Left cardiac atrium (tissue), 4 donors: Measurements from ENCODE around the gene CRYGC. TPM values are rescaled to one million over a fixed set of nuclear protein-coding genes. Genes with fewer than 3 reads are reported as not detected.
A peak's percentile ranks its signal among the peaks of the same experiment; 100 is the strongest.
"Not testable (repeated sequence)": the region's sequence is repeated elsewhere in the genome, so short reads cannot be mapped to it uniquely, and the experiment has no call there.

Experiments used
- ATAC-seq, 2 donors: fragments of 200-7000 bp; cut with Tn5 transposase; one replicate each; pipeline ENCODE4 v1.9.1; 2020; ENCODE audit warnings: mild to moderate bottlenecking in 2 of 2, moderate library complexity in 2 of 2
- DNase-seq: peaks from one replicate; pipeline ENCODE4 v3.0.0-alpha.2; 2020
- intact Hi-C, 2 donors: fragments of 100-400 bp; cut with DNase I; formaldehyde crosslinking; loops; one replicate each; pipeline versions ENCODE4 v1.14.1 to v1.15.1; 2022 to 2023
- total RNA-seq, 2 donors: library from RNA; stranded (reverse); fragmentation: NEBNext Ultra II Directional; extraction: Animal tissue kit (Norgen Biotek cat#: 25700); gene quantifications; one replicate each; pipeline ENCODE4 v1.2.1, GENCODE V29; 2021
- donor health status: DM: no; HTN: yes; CAD: no.
- donor health status: DM: no; HTN: yes; CAD: no; lungs with severe emphysema.
- donor health status: DM: yes; HTN: yes; CAD: no.
- donor health status: Dilated cardiomyopathy.

Gene CRYGC
- total RNA-seq, 2 donors from 2014 or later = not detected

DNA sequence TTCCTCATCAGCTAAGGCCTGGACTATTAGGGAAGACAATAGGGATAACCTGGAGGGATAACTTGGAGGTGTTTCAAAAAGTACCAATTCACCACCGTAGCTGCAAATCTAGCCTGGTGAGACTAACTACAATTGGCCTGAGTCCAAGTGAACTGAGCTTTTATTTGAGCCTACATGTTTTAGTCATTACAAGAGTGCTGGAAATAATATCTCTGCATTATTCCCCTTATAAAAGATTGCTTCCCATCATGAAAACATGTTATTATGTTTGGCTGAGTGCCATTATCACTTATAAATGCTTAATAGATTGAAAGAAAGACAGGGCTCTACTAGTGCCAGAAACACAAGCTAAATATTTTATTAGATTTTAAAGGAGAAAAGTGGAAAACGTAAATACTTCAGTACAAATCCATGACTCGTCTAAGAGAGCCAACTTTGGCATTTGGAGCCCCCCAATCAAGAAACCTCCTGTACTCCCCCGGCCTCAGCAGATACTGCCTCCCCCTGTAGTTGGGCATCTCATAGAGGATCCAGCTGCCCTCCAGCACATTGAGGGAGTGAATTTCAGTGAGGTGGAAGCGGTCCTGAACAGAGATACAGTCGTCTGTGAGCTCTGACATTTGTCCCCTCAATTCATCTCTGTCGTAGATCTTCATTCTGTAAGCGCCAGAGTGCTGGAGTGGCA lies 12.8 kb upstream of the CRYGC start:
- DNase-seq (no peak), ATAC-seq (no peak)
- intact Hi-C loops = no loop called here

DNA sequence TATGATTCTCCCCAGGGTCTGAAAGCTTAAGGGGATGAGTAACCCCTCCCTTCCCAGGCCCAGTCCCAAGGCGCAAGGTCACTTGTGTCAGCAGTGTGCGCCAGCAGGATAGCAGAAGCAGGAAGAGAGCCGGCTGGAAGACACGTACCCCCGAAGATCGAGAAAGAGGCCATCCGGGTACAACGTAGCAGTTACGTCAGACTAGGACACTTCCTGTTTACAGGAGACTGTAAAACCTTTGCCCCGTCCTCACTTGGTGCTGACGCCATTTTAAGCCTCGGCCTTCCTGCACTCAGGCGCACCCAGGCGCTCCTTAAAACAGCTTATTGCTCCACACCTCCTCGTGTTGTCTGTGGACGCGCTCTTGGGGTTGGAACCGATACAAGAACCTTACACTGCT lies 9.8 kb upstream of the CRYGC start:
- DNase-seq = no peak
- intact Hi-C loops = no loop called here
- no peak for ATAC-seq

DNA sequence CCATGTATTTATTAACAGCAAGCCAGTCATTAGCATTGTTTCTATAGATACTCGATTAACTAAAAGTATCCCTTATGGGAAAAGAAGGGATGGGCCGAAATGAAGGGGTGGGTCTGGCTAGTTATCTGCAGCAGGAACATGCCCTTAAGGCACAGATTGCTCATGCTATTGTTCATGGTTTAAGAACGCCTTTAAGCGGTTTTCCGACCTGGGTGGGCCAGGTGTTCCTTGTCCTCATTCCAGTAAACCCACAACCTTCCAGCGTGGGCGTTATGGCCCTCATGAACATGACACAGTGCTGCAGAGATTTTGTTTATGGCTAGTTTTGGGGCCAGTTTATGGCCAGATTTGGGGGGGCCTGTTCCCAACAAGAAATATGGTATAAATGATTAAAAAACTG lies 8.7 kb upstream of the CRYGC start:
- intact Hi-C loops, ATAC-seq, DNase-seq: not testable (repeated sequence)

DNA sequence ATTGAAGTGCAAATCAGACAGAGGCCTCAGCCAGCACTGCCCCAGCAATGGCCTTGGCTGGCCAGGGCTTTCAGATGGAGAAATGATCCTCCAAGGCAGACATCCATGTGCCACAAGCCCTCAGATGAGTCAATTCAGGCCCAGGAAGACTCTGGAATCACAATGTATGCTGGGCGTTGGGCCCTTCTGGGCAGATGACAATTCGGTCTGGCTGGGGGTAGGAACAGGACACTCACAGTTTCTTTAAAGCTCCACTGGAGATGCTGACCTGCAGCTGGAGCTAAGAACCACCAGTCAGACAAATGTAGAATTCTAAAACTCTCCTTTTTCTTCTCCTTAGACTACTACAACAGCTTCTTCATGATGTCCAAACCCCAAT lies 7.1 kb upstream of the CRYGC start:
- intact Hi-C loops = no loop called here
- DNase-seq (no peak), ATAC-seq (no peak)

DNA sequence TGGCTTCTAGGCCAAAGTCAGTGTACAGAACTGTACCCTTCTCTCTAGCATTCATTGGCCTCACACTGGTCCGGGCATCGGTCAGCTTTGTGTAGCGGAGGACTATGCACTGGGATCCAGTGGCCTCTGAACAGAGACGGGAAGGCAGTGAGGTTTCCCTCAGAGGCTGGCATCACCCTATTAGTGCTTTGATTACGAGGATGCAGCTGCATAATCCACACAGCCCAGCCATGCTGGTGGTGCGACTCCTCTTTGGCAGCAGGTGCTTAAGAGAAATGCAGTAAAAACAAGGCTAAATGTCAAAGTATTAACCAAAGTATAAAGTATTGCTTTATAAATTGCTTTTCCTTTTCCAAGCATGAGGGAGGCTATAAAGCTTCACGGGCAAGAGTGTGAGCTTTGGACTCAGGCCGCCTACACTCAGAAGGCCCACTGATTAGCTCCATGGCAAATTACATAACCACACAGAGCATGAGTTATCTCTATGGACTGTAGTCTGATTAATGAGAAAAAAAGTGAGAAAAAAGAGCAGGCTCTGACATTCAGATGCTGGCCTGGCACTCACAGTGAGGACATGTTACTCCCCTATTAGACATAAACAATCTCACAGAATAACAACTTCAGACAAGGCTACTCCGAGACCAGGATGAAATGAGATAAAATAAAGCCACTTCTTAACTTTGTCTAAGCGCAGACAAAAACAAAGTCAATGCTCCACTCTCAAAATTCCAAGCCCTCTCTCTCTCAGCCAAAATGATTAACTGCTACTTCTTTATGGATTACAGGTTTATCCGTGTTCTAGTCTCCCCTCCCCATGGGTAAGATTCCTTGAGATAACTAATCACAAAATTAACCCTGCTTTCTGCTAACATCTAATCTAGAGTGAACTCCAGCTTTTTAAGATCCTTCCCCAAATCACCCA lies 6.4 kb upstream of the CRYGC start:
- intact Hi-C loops = no loop called here
- peak; percentile 84 to 90 for ATAC-seq

DNA sequence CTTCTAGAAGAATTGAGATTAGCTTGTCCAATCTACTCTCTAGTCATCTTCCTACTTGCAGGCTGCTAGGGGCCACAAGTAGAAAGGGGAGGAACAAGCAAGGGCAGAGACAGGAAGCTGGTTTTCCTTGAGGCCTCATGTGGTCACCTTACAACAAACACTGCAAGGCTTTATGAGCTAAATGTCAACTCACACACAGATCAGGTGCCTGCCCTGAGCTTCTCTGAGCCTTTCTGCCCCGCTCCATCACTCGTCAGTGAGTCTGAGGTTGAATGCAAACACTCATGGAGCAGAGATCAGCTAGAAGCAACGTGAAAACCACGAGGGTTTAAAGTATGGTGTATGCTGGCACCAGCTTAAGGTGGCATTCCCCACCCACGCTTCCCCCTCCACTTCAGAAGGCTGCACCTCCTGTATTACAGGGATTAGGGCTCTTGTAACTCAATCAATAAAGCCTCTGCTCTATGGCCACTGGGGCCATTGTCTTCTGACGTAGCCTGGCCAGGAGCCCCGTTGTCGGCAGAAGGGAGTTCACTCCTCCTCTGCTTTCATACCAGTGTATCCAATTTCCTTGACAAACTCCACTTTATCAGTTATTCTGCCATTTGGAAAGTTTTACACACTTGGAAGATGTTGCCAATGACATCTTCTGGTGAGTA lies 5.4 kb upstream of the CRYGC start:
- intact Hi-C loops = no loop called here
- DNase-seq (no peak), ATAC-seq (no peak)

More for the DNA sequence above, 6.4 kb upstream of the CRYGC start:
- no peak for DNase-seq

DNA sequence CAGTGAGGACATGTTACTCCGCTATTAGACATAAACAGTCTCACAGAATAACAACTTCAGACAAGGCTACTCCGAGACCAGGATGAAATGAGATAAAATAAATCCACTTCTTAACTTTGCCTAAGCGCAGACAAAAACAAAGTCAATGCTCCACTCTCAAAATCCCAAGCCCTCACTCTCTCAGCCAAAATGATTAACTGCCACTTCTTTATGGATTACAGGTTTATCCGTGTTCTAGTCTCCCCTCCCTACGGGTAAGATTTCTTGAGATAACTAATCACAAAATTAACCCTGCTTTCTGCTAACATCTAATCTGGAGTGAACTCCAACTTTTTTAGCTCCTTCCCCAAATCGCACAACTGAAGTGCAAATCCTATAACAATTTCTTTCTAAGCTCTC lies 1.1 kb upstream of the CRYGC start:
- no peak for DNase-seq
- intact Hi-C loops = no loop called here
- no peak for ATAC-seq

DNA sequence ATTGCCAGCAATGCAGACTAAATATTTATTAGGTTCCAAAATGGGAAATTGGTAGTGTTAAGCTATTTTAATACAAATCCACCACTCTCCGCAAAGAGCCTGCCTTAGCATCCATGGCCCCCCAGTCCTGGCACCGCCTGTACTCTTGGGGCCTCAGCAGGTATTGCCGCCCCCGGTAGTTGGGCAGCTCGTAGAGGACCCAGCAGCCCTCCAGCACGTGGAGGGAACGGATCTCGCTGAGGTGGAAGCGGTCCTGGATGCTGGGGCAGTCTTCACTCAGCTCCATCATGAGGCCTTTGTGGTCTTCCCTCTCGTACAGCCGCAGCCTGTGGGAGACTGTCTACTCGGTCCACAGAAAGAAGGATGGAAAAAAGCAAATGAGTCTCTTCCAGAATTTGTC lies 1.5 kb downstream of the CRYGC start:
- intact Hi-C loops = no loop called here
- no peak for ATAC-seq
- no peak for DNase-seq

DNA sequence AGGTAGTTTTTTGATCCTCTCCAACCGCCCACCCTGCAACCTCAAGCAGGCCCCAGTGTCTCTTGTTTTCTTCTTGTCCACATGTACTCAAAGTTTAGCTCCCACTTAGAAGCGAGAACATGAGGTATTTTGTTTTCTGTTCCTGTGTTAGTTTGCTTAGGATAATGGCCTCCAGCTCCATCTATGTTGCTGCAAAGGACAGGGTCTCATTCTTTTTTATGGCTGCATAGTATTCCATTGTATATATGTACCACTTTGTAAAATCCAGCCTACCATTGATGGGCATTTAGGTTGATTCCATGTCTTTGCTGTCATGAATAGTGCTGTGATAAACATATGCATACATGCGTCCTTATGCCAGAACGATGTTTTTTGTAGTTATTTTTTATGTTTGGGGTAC lies 2.5 kb downstream of the CRYGC start:
- no peak for ATAC-seq
- intact Hi-C loops = no loop called here
- DNase-seq = no peak

DNA sequence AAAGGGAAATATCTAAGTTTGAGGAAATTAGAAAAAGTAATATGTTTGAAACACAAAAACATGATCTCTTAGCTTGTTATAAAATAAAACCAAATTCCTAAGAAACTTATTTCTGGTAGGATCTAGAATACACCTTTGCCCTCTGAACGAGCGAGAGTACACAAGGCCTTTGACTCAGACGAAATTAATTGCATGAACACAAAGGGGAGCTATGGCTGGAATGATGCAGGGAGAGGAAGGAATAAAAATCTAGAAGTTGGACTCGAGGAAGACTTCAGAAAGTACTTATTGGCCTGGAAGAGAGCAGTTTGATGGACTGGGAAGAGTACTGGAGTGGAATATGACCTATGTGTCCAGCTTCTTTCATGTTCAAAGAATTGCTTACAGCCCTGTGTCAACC lies 4.4 kb downstream of the CRYGC start:
- DNase-seq (no peak), ATAC-seq (no peak)
- intact Hi-C loops = no loop called here

DNA sequence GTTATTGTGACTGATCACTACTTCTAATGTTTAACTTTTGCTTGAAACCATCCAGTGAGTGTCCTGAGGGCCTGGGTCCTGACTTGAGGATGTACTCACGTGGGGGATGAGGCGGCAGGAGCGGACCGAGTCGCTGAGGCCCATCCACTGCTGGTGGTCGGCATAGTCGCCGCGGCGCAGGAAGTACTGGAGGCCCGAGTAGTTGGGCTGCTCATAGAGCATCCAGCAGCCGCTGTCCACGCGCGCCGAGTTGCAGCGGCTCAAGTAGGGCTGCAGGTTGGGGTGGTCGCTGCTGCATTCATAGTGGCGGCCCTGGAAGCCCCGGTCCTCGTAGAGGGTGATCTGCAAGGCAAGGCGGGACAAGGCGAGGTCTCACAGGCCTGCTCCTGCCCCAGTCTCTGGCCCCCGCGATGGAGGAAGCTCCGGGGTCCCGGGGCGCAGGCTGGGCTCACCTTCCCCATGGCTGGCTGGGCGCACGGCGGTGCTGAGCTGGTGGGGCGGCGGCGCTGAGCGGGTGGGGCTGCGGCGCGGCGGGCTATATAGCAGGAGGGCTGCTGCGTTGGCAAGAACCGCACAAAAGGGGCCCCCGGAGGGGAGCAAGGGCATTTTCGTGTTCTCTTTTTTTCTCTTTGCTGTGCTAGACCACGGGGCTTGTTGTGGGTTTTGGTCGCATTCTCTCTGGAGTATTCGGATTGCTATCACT lies 5.5 kb downstream of the CRYGC start, which contains the start of gene CRYGD:
Gene CRYGD (minus strand): TSS at position 512 of the 703 bp plus-strand sequence. CDS start 51 bp downstream, at position 461.
- peak; percentile 38 to 41 for ATAC-seq
- DNase-seq, intact Hi-C loops: not testable (repeated sequence)

DNA sequence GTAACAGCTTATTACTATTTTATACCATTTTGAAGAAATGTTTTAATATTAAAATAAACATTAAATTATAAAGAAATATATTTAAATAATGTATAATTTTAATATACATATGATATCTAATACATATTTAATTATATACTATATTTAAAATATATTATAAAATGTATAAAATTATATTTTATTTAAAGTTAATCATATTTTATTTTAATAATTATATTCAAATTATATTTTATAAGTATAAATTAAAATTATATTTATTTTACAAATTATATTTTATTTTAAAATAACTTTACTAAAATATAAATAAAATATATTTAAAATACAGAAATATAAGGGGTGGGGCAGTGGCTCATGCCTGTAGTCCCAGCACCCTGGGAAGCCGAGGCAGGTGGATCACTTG lies 7.4 kb downstream of the CRYGC start:
- no peak for ATAC-seq
- intact Hi-C loops = no loop called here
- no peak for DNase-seq

DNA sequence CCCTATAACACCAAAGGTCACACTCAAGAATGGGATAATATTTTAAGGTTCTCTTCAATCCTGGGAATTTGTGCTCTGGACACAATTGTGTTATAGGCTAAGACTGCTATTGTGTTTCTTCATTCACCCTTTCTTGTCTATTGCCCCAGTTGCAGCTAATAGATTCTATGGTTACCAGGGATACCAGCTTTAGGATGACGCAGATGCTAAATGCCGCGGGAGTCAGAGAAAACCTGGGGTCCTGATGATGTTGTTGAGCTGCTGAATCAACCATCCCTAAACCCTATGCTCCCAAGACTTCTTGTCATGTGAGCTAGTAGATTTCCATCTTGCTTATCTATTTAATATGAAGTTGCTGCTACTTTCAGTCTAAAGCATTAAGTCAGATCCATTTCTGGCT lies 10.7 kb downstream of the CRYGC start:
- no peak for DNase-seq
- ATAC-seq = no peak
- intact Hi-C loops = no loop called here

DNA sequence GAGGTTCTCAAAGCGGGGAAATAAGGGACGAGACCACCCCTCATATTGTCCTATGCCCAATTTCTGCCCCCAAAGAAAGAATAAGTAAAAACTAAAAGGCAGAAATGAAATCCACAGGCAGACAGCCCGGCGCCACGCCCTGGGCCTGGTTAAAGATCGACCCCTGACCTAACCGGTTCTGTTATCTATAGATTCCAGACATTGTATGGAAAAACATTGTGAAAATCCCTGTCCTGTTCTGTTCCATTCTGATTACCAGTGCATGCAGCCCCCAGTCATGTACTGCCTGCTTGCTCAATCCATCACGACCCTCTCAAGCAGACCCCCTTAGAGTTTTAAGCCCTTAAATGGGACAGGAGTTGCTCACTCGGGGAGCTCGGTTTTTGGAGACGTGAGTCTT lies 12.2 kb downstream of the CRYGC start:
- ATAC-seq, intact Hi-C loops: not testable (repeated sequence)

DNA sequence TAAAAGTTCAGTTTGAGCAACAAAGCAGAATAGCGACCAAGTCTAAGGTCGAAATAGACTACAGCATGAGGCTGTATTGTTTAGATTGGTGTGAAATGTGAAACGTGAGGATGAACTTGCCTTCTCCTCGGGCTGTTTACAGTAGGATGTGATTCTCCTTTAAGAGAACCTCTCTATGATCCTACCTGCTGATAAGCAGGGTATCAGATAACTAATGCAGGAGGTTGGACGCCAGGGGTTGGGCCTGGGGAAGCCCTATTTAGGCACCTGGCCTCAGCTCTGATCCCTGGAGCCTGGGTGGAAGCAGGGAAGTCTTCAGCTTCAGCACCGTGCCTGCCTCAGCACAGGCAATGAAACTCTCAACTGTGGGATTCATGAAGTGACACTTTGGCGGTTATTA lies 16.7 kb downstream of the CRYGC start:
- no peak for DNase-seq
- intact Hi-C loops = no loop called here
- no peak for ATAC-seq

More for the DNA sequence above, 12.2 kb downstream of the CRYGC start:
- not testable (repeated sequence) for DNase-seq

DNA sequence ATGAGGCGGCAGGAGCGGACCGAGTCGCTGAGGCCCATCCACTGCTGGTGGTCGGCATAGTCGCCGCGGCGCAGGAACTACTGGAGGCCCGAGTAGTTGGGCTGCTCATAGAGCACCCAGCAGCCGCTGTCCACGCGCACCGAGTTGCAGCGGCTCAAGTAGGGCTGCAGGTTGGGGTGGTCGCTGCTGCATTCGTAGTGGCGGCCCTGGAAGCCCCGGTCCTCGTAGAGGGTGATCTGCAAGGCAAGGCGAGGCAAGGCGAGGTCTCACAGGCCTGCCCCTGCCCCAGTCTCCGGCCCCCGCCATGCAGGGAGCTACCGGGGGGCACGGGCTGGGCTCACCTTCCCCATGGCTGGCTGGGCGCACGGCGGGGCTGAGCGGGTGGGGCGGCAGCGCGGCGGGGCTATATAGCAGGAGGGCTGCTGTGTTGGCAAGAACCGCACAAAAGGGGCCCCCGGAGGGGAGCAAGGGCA lies 17.3 kb downstream of the CRYGC start:
- ATAC-seq, DNase-seq, intact Hi-C loops: not testable (repeated sequence)

DNA sequence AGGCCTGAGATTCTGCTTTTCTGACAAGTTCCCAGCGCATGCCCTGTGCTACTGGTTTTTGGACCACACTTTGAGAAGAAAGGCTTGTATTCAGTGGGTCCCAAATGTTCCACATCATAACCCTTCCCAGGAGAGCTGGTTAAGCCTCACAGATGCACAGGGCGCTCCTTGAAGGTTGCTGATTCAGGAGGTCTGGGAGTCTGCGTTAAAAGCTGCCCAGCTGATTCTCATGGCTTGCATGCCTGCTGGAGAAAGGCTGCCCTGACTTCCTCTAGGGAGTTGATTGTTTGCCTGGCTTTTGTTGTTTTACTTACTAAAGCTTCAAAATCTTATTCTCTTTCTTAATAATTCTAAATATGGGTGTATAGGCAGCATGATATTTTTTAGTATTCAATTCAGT lies 26.0 kb downstream of the CRYGC start:
- intact Hi-C loops = loop anchor here in 1 of 2 donors (10.0 kb wide), 1 partner anchor 151 kb away; the partner anchor contains the start of gene IDH1
- DNase-seq = no peak
- ATAC-seq = no peak

DNA sequence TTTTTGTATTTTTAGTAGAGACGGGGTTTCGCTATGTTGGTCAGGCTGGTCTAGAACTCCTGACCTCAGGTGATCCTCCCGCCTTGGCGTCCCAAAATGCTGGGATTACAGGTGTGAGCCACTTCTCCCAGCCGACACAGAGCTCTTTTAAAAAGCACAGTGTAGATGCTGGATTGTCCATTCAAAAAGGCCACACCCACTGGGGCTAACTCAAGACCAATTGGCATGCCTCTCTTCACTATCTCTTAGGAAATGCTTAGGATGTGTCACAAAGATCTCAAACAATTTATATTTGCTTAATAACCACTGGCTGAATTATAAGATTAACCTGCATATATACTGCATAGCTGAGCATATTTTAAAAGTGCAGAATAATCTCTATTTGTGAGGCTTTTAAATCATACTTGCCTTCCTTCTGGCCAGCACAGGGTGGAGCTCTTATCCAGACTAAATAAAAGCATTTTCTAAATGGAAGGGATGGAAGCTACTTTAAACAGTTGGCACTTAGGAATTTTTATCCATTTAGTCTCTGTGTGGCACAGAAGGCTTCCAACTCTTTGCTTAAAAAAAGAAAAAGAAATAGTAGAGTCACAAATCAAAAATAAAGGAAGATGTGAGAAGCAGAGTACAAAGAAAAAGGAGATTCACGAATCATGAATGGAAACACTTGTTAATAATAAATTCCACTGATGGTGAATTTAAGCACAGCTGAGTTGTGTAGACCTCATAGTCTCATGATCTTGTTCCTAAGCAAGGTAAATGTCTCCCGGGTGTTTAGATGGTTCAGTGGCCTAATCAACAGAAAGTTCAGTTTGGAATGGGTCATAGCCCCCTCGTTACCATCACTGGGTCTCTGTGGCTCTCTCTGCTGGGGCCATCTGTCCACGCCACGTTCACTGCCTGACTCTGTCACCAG lies 27.7 kb downstream of the CRYGC start:
- intact Hi-C loops = loop anchor here in 1 of 2 donors (10.0 kb wide), 1 partner anchor 153 kb away; the partner anchor contains the start of gene IDH1
- ATAC-seq = peak; percentile 35 to 40
- DNase-seq = no peak
